Retinal pigment epithelial cell (primary cell): ENCODE measurements around the gene SDCCAG8.

Source experiments
- DNase-seq: peaks from one replicate; pipeline ENCODE4 v3.0.0-alpha.2; 2010; ENCODE audit warnings: low read depth
- H3K4me3 ChIP-seq: 2 replicates; pipeline ENCODE4 v1.5.1; 2011; ENCODE audit warnings: mild to moderate bottlenecking, low read length, control low read depth, moderate library complexity
- TF ChIP-seq, protein P1 (sequence below): conservative IDR thresholded peaks from 2 replicates; pipeline ENCODE4 v1.5.1; 2011; ENCODE audit warnings: low read depth, low read length, control low read depth, inconsistent platforms

SDCCAG8 gene

DNA sequence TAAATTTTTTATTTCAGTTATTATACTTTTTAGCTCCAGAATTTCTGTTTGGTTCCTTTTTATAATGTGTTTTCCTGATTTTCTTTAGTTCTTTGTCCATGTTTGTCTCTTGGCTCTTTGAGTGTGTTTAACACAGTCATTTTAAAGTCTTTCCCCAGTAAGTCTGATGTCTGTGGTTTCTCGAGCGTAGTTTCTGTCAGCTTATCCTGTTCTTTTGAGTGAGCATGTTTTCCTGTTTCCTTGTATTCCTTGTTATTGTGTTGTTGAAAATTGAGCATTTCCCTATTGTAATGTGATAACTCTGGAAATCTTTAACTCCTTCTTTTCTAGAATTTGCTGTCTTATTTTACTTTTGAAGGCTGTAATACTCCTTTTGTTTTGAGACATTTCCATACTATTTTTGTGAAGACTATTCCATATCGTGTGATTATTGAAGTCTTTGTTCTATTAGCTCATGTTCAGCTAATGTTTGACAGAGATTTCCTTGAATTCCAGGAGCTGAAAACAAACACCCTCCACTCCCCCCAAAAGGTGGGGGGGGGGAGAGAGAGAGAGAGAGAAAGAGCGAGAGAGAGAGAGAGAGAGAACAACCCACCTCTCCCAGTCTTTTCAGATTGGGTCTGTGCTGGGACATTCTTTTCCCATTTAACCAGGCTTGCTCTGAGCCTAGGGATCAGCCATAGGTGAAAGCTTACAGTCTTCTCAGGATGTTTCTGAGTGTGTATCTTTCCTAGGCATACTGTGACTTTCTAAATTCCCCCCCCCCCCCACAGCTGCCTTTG is 38.3 kb downstream of the SDCCAG8 start:
- no peak overlapping the region for H3K4me3 ChIP-seq
- DNase-seq = no peak
- TF ChIP-seq, protein P1, sequence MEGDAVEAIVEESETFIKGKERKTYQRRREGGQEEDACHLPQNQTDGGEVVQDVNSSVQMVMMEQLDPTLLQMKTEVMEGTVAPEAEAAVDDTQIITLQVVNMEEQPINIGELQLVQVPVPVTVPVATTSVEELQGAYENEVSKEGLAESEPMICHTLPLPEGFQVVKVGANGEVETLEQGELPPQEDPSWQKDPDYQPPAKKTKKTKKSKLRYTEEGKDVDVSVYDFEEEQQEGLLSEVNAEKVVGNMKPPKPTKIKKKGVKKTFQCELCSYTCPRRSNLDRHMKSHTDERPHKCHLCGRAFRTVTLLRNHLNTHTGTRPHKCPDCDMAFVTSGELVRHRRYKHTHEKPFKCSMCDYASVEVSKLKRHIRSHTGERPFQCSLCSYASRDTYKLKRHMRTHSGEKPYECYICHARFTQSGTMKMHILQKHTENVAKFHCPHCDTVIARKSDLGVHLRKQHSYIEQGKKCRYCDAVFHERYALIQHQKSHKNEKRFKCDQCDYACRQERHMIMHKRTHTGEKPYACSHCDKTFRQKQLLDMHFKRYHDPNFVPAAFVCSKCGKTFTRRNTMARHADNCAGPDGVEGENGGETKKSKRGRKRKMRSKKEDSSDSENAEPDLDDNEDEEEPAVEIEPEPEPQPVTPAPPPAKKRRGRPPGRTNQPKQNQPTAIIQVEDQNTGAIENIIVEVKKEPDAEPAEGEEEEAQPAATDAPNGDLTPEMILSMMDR = no peak

DNA sequence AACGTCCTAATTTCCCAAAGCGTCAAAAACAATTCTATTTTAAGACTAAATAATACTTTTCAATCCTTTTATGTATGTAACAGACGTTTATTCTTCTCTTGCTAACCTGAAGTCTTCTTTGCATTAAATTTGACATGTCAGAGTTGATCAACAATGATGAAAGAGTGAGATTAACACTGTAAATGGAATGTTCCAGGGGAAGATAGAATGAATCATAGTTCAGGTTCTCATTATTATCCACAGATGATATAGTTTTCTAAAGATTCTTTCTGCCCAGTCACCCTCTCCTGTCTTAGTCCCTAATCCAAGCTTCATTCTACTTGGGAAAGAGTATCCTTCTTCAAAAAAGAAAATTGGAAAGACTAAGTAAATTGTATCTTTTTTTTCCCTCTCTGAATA is 38.9 kb downstream of the SDCCAG8 start:
- TF ChIP-seq, protein P1 = no peak
- no peak overlapping the region for H3K4me3 ChIP-seq
- no peak for DNase-seq

GRCh38 chr1:243299069-243299468 is 43.2 kb downstream of the SDCCAG8 start:
- no peak for DNase-seq
- H3K4me3 ChIP-seq = no peak overlapping the region
- TF ChIP-seq, protein P1 = no peak

GRCh38 chr1:243301059-243301458 is 45.2 kb downstream of the SDCCAG8 start:
- DNase-seq = no peak
- TF ChIP-seq, protein P1 = no peak
- H3K4me3 ChIP-seq = no peak overlapping the region

GRCh38 chr1:243311809-243312208 is 56.0 kb downstream of the SDCCAG8 start:
- DNase-seq = no peak
- TF ChIP-seq, protein P1 = no peak
- H3K4me3 ChIP-seq = no peak overlapping the region

- TF ChIP-seq, protein P1 = no peak
- peak; percentile 99 for DNase-seq
- no peak overlapping the region for H3K4me3 ChIP-seq
These were observed 57.3 kb downstream of the SDCCAG8 start for GRCh38 chr1:243312952-243313634.
